K562 (cell line): Measurements from ENCODE around the gene IGF2BP1. TPM values are rescaled to one million over a fixed set of nuclear protein-coding genes. Genes with fewer than 3 reads are reported as not detected.

Source experiments
- ADNP ChIP-seq: fragments of 200-800 bp; sonication (Bioruptor generic); IDR thresholded peaks from 2 replicates; pipeline ENCODE4 v1.6.1; 2016; ENCODE audit warnings: missing genetic modification characterization, missing compliant biosample characterization
- ARID1B ChIP-seq: fragments of 450-650 bp; IDR thresholded peaks from 2 replicates; pipeline ENCODE4 v1.6.1; 2016; ENCODE audit warnings: antibody characterized with exemption, mild to moderate bottlenecking, inconsistent platforms
- BRCA1 ChIP-seq, 2 experiments: fragments of 450-650 bp in 1 of 2; sonication (generic) in 1 of 2; formaldehyde crosslinking in 1 of 2; IDR thresholded peaks; 2 replicates each; pipeline versions ENCODE4 v1.5.0 to v1.6.1; 2017 to 2020; ENCODE audit warnings: mild to moderate bottlenecking in 1 of 2, missing genetic modification reagents in 1 of 2
- CGGBP1 ChIP-seq: fragments of 250-450 bp; sonication (Bioruptor Pico); IDR thresholded peaks from 2 replicates; pipeline ENCODE4 v1.9.0; 2021; ENCODE audit warnings: mild to moderate bottlenecking
- DNMT1 ChIP-seq: fragments of 450-650 bp; IDR thresholded peaks from 2 replicates; pipeline ENCODE4 v1.6.1; 2016; ENCODE audit warnings: antibody characterized with exemption, mild to moderate bottlenecking
- FOXA1 ChIP-seq: fragments of 450-650 bp; IDR thresholded peaks from 2 replicates; pipeline ENCODE4 v1.6.1; 2016; ENCODE audit warnings: mild to moderate bottlenecking, borderline replicate concordance
- HSF4 ChIP-seq: fragments of 250-450 bp; sonication (Bioruptor Pico); IDR thresholded peaks from 2 replicates; pipeline ENCODE4 v2.1.2; 2022; ENCODE audit warnings: mild to moderate bottlenecking, moderate library complexity, borderline replicate concordance
- KLF6 ChIP-seq: fragments of 250-450 bp; sonication (Bioruptor Pico); IDR thresholded peaks from 2 replicates; pipeline ENCODE4 v1.4.0; 2020; ENCODE audit warnings: mild to moderate bottlenecking, moderate library complexity, borderline replicate concordance
- POLR3A ChIP-seq: IDR thresholded peaks from 2 replicates; pipeline ENCODE4 v1.6.1; 2011; ENCODE audit warnings: borderline replicate concordance, mild to moderate bottlenecking, moderate library complexity; ENCODE audit not compliant: insufficient read length, insufficient read depth; ENCODE audit errors: extremely low read depth
- SFPQ ChIP-seq: fragments of 200-400 bp; formaldehyde crosslinking; IDR thresholded peaks from 2 replicates; pipeline ENCODE4 v1.6.1; 2017; ENCODE audit warnings: mild to moderate bottlenecking, low read depth, low read length, moderate library complexity
- SIN3A ChIP-seq, 2 experiments: fragments of 150-350 bp in 1 of 2; IDR thresholded peaks; 2 replicates each; pipeline ENCODE4 v1.6.1; 2011 to 2016; ENCODE audit warnings: borderline replicate concordance in 2 of 2, low read depth in 2 of 2, low read length in 2 of 2, mild to moderate bottlenecking in 2 of 2, moderate library complexity in 2 of 2; ENCODE audit not compliant: control insufficient read depth in 1 of 2
- SIX5 ChIP-seq, 2 experiments: IDR thresholded peaks; 2 replicates each; pipeline ENCODE4 v1.6.1; 2011; ENCODE audit warnings: low read length in 2 of 2, borderline replicate concordance in 1 of 2, low read depth in 1 of 2, mild to moderate bottlenecking in 1 of 2, moderate library complexity in 1 of 2; ENCODE audit not compliant: insufficient read depth in 1 of 2
- TRIM24 ChIP-seq, 2 experiments: fragments of 450-650 bp; IDR thresholded peaks; 2 replicates each; pipeline ENCODE4 v1.6.1; 2016
- ZBTB1 ChIP-seq: sonication (generic); formaldehyde crosslinking; IDR thresholded peaks from 2 replicates; pipeline ENCODE4 v1.8.1; 2023; ENCODE audit warnings: missing genetic modification reagents, low read depth, mild to moderate bottlenecking, borderline replicate concordance
- ZNF232 ChIP-seq: sonication (generic); formaldehyde crosslinking; IDR thresholded peaks from 2 replicates; pipeline ENCODE4 v1.8.0; 2022; ENCODE audit warnings: mild to moderate bottlenecking, missing genetic modification reagents
- ZNF318 ChIP-seq, 2 experiments: fragments of 450-650 bp; IDR thresholded peaks; 2 replicates each; pipeline ENCODE4 v1.6.1; 2016; ENCODE audit warnings: mild to moderate bottlenecking in 2 of 2, borderline replicate concordance in 1 of 2, low read depth in 1 of 2, moderate library complexity in 1 of 2
- ZNF431 ChIP-seq: sonication (generic); formaldehyde crosslinking; IDR thresholded peaks from 2 replicates; pipeline ENCODE4 v1.8.0; 2022; ENCODE audit warnings: mild to moderate bottlenecking, missing genetic modification reagents
- polyA plus RNA-seq, 8 experiments: library from polyadenylated mRNA; depleted of rRNA in 4 of 8; stranded (reverse) in 5 of 8; unstranded in 3 of 8; fragments of >200 nt; fragmentation: Nextera tagmentation in 2 of 8; fragmentation: Illumina TruSeq in 1 of 8; extraction: Ambion mirVana in 2 of 8; extraction: Trizol in 1 of 8; gene quantifications; 2 replicates each; pipeline versions ENCODE4 v1.2.1 to v1.2.3, GENCODE V29; 2011 to 2014; ENCODE audit warnings: inconsistent platforms in 1 of 8, missing spikeins in 1 of 8
- total RNA-seq, 7 experiments: library from RNA; depleted of rRNA in 6 of 7; stranded (reverse); fragments of >200 nt in 6 of 7; fragmentation: Illumina TruSeq in 2 of 7; extraction: Trizol in 2 of 7; gene quantifications; 2 replicates each; pipeline versions ENCODE4 v1.2.1 to v1.2.3, GENCODE V29; 2011 to 2021; ENCODE audit warnings: low replicate concordance in 1 of 7

Gene IGF2BP1
- total and polyA plus RNA-seq, 9 of the 15 experiments (the other 6 are each of a cell fraction or from before 2014, with no cell fraction given): 13.0 to 318 (median 53.6) TPM

- TF ChIP-seq POLR3A (no peak), DNMT1 (peak; percentile 85; the same call in 1 of the 2 replicates), ZBTB1 (CRISPR knock-in tag) (no peak), SFPQ (no peak), KLF6 (no peak), ADNP (tag) (no peak), SIX5 (IDR thresholded peaks at IDR 0.05; ENCODE audit: borderline replicate concordance in 1 of 2, insufficient read depth in 1 of 2, low read depth in 1 of 2, low read length in 2 of 2) (no peak), FOXA1 (no peak), SIN3A (IDR thresholded peaks at IDR 0.05; ENCODE audit: borderline replicate concordance in 2 of 2, control insufficient read depth in 1 of 2, low read depth in 2 of 2, low read length in 2 of 2) (no peak), ZNF232 (CRISPR knock-in tag) (no peak), ARID1B (0 out of 2 replicates have a peak, but pooled peaks have one; percentile 28), ZNF318 (IDR thresholded peaks at IDR 0.05; ENCODE audit: borderline replicate concordance in 1 of 2, low read depth in 1 of 2) (no peak), HSF4 (CRISPR knock-in tag) (no peak), TRIM24 (IDR thresholded peaks at IDR 0.05) (0 out of 4 replicates have a peak, but pooled peaks of 1 of the 2 experiments have one; percentile 10), ZNF431 (no peak), BRCA1 (IDR thresholded peaks at IDR 0.05) (no peak), BRCA1 (CRISPR knock-in tag; IDR thresholded peaks at IDR 0.05) (no peak), CGGBP1 (CRISPR knock-in tag) (no peak)
These were observed 6.3 kb upstream of the IGF2BP1 start (continued) for GRCh38 chr17:48990882-48991357.
